Activated CD8-positive, alpha-beta memory T cell treated with anti-CD3 and anti-CD28 coated beads for 48 hours (primary cell): Measurements from ENCODE around the gene RRAS.
A peak's percentile ranks its signal among the peaks of the same experiment; 100 is the strongest.

Experiments used
- DNase-seq, 3 experiments: peaks; one replicate each; pipeline ENCODE4 v3.0.0-alpha.2; 2020; ENCODE audit warnings: low read depth in 2 of 3, low spot score in 2 of 3

The RRAS gene

DNA sequence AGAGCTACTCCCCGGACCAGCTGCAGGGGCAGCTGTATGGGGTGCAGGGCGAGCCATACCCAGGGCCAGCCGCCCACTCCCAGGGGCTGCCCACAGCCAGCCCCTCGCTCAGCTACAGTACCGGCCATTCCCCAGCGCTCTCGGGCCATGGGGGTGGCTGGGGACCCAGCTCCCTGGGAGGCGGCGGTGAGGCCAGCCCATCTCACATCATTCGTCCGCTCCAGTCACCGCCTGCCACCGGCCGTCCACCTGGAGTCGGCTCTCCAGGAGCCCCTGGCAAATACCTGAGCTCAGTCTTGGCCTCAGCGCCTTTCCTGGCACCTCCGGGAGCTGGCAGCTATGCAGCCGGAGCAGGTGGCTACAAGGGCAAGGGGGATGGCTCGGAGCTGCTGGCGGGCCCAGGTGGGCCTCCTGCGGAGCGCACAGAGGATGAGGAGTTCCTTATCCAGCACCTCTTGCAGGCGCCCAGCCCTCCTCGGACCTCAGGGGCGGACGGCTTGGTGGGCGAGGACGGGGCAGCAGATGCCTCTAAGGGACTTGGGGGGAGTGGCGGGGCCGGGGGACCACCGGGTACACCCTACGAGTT is 44.0 kb downstream of the RRAS start:
- no peak for DNase-seq

DNA sequence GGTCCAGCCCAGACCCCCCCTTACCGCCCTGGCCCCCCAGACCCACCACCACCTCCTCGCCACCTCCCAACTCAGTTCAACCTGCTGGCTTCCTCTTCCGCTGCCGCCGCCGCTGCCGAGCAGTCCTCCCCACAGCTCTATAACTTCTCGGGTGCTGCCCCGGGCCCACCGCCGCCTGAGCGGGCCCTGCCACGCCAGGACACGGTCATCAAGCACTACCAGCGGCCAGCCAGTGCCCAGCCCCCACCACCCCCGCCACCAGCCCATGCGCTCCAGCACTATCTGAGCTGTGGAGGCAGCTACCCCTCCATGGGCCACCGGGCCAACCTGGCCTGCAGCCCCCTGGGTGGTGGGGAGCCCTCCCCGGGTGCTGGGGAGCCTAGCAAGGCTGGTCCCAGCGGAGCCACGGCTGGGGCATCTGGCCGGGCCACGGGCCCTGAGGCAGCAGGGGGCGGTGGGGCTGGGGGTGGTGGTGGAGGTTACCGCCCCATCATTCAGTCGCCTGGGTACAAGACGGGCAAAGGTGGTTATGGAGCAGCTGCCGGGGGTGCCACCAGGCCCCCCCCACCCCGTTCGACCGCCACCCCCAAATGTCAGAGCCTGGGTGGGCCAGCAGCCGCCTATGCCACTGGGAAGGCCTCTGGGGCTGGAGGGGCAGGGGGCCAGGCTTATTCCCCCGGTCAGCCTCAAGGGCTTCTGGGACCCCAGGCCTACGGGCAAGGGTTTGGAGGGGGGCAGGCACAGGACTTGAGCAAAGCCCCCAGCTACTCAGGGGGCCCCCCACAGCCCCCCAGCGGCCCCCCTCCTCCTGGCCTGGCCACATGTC is 44.7 kb downstream of the RRAS start:
- no peak for DNase-seq

DNA sequence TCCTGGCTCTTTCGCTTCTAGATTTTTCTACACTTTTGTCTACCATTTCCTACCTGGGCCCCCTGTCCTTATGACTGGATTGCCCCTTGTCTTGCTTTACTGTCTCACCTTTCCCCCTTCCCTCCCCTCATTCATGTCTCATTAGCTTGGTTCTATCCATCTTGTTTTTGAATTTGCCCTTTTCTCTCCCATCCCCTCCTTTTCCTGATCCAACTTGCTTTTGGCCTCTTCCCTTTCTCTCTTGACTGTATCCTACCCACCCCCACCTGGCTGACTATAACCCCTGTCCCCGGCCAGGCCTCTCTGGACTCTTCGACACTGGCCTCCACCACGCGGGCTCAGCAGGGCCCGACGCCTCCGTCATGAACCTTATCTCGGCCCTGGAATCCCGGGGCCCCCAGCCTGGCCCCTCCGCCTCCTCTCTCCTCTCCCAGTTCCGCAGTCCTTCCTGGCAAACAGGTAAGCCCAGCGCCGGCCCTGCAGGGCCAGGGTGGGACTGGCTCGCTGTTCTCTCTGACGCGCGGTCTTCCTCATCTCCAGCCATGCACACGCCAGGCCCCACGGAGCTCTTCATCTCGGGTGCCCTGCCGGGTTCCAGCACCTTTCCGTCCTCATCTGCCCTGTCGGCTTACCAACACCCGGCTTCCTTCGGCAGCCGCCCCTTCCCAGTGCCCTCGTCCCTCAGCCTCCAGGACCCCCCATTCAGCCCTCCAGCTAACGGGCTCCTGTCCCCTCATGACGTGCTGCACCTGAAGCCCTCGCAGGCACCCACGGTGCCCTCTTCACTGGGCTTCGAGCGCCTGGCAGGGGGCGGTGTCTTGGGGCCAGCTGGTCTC is 45.6 kb downstream of the RRAS start:
- no peak for DNase-seq

DNA sequence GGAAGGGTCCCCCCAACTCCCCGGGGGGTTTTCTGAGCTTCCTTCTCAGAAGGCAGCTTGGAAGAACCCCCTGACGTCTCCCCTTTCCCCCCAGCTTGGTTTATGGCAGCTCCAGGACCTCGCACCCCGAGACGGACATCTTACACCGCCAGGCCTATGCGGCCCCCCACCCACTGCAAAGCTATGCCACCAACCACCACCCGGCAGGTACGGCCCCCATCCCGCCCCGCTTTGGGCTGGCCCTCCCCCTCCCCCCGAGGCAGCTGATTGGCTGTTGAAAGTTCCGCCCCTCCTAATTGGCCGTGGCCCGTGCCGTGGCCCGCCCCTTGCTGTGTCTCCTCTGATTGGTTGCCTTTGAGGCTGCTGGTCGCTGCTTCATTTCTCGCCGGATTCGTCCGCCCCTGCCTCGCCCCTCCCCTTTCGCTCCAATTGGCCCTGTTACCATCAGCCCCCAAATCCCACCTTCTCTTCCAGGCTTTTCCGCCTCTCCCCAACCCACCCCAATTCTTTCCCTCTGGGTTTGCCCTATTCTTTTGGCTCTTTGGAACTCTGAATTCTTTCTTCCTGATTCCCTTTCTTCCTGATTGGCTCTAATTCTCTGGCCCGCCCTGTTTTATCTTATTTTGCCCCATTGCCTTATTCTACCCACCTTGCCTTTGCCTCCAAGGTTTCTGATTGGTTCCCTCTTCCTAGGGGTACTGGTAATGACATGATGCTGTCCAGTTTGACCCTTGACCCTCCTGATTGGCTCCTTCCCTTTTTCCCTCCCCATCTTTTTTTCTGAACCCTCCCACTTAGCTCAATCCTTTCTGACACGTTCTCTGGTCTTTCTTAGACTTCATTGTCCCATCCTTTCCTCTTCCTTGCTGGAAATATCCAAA is 46.5 kb downstream of the RRAS start:
- peak; percentile 83 to 87 (median 84) for DNase-seq

DNA sequence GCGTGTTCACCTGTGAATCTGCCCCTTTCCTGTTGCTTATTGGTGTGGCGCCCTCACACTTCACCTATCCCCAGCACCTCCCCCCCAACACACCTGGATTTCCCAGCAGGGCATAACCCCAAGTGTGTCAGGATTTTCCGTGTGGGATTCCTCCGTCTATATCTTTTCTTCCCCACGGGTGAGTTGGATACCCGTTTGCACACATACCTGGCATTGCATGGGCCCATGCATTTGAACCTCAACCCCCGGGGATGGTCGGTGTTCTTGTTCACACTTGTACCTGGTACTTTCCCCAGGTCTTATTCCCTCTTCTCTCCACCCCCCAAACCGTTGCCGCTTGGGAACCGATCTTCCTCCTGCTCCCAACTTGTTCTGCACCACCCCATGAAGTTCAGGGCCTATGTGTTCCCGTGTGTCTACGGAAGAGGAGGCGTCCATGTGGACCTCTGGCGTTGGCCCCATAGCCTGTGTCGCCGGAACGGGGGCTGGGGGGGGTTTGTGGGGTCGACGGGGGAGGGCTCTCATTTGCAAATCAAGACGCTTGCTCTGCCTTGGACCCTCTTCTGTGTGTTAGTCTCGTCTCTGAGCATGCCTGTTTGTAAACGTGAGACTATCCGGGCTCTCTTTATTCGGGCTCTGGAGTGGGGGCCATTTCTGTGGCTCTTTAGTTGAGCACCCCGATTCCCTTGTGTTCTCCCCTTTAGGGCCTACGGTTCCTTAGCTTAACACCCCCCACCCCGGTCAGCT is 47.3 kb downstream of the RRAS start:
- DNase-seq, result no peak

DNA sequence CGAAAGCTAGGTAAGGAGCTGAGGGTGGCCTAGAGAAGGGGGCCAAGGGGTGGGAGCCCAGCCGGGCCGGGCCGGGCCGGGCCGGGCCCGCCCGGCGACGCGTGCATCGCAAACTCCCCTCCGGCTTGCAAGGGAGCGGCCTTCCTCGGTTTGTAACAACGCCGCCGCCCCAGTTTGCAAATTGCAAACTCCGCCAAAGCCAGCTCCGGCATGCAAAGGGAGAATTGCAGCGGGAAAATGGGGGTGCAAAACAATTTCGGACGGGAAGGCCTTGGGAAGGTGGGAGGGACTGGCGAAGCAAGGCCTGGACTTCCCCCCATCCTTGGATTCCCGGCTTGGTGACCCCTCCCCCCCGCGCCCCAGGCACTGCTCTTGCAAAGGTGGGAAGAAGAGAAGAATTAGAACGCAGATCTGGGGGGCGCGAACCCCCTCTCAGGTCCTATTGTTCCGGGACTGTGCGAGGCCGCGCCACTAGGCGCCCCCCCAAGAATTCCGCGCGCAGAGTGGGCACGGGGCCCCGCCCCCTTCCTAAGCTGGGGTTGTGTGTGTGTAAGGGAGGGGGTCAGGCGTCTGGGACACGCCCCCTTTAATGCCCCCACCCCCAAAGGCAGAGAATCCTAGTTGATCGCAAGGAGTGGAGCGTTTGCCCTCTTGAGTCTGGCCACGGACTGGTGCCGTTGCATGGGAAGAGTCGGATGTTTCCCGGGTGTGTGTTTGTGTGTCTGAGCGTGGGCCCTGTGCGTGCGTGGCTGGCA is 48.0 kb downstream of the RRAS start:
- DNase-seq, result peak in 1 of 3 experiments; percentile 19

DNA sequence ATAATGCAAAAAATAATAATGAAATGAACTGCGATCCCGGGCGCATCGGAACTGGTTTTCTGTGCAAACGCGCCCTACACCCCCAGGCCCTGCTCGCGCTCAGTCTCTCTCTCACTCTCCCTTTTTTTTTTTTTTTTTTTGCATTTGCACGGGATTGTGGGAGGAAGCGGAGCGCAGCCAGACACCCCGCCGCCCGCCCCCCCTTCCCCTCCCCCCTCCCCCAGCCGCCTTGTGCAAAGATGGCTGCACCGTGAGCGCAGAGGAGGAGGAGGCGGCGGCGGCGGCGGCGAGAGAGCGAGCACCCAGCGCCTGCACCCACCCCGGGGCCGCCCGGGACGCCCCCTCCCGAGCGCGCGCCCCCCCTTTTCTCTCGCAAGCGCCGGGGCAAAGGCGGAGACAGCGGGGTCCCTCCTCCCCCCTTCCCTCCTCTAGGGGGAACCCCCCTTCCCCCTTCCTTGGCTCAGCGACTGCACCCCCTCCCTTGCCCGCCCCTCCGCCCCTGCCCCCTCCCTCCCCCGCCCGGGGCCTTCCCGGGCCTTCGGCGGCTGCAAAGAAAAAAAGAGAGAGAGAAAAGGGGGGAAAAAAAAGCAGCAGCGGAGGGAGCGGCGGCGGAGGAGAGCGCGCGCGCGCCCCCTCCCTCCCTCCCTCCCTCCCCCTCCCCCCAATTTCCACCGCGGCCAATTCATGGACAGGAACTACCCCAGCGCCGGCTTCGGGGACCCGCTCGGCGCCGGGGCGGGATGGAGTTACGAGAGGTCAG is 48.8 kb downstream of the RRAS start, which contains the start of gene PRR12:
Gene PRR12 (plus strand): TSS at position 212 of the 760 bp plus-strand sequence. CDS start 473 bp downstream, at position 685.
- DNase-seq, result peak in 2 of 3 experiments; percentile 61 to 66

DNA sequence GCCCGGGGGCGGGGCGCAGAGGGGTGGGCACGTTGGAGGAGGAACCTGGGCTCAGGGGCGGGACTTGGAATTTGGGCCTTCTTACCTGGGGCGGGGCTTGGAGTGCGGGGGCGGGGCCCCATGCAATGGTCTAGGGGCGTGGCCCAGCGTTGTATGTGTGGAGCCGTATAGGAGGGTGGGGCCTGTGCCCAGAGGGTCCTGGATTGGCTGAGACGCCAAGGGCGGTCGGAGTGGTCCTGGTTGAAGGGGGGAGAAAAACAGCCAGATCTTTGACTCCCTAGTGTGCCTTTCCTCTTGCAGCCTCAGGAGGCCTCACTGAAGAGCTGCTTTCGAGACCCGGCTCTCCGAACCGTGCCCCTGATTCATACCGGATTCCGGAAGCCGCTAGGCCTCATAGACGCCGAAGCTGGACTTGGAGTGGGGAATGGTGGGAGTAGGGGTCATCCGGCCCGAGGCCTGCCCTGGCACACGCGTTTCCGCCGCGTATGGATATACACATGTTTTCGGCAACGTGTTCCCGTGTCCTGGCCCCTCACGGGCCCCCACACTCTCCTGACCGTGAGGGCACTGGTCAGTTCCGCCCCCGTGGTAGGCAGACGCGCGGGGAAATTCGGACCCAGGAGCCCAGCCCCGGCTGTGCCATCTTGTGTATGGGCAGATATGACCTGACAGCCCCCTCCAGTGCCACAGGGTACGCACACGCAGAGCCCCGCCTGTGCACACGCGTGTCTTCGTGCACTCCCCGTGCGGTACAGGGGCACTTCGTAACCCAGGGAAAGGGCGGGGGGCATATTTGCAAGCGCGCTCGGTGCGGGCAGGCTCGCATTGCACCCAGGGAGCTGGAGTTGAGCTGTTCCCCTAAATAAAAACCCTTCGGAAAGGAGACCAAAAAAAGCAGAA is 49.6 kb downstream of the RRAS start:
- DNase-seq, result peak; percentile 79 to 82 (median 81)

DNA sequence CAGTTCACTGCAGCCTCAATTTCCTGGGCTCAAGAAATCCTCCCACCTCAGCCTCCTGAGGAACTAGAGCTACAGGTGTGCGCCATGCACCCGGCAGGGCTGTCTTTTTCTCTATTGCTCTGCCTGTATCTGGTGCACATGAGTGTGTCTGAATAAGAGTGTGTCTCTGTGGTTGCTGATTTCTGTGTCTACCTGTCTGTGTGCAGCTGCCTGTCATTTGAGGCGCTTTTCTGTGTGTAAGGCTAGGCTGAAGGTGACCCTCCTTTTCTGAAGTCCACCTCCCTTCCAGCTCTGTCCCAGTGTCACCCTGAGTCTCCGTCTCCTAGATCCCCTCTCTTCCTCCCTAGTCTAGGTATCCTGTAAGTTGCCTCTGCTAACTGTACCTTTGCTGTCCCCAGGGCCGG is 50.4 kb downstream of the RRAS start:
- no peak for DNase-seq

DNA sequence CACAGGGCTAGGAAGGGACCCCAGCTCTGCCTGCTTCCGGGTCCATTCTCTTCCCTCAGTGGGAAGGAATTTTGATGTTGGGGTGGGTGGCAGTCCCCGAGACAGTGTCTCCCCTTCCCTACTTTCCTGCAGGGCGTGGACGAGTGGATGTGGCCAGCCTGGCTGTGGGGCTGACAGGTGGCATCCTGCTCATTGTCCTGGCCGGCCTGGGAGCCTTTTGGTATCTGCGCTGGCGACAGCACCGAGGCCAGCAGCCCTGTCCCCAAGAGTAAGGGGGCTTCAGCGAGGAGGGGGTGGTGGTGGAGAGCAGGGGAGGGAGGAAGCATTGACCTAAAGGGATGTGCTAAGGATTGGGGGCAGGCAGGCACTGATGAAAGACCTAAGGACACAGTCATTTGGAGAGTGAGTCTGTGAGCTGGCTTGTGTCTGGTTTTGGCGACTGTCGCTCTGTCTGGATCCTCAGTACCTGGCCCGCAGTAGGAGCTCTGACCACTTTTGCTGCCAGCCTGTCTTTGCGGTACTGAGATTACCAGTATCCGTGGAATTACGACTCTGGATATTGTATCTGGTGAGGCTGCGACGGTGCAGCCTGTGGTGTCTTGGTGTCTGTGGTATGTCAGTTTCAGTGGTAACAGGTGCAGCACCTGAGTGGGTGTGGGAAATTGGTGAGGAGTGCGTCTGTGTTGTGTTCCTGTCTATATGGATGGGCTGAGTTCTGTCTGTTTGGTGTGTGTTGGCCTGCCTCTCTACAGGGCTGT is 51.4 kb downstream of the RRAS start:
- DNase-seq, result no peak

DNA sequence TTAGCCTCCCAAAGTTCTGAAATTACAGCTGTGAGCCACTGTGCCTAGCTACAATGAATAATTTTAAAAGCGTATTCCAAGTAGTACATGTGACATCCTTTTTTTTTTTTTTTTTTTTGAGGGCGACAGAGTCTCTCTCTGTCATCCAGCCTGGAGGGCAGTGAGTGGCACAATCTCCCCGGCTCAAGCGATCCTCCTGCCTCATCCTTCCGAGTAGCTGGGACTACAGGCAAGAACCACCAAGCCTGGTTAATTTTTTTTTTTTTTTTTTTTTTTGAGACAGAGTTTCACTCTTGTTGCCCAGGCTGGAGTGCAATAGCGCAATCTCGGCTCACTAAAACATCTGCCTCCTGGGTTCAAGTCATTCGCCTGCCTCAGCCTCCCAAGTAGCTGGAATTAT is 52.7 kb downstream of the RRAS start:
- DNase-seq, result no peak
